Cardiac muscle cell (in vitro differentiated cells and primary cell): ENCODE data around the gene SCN5A. TPM values are rescaled to one million over a fixed set of nuclear protein-coding genes. Genes with fewer than 3 reads are reported as not detected.

Experiments used
- DNase-seq, 2 donors: peaks; one replicate each; pipeline versions ENCODE4 v3.0.0 to v3.0.0-alpha.2; 2010 to 2017; ENCODE audit warnings: low read depth in 1 of 2, low spot score in 1 of 2
- H3K27ac ChIP-seq: fragments of 200-600 bp; sonication (generic); 2 replicates; pipeline ENCODE4 v1.5.1; 2016
- H3K27me3 ChIP-seq: fragments of 200-600 bp; sonication (generic); 2 replicates; pipeline ENCODE4 v1.6.0; 2016; ENCODE audit warnings: control low read depth
- H3K36me3 ChIP-seq: fragments of 200-600 bp; sonication (generic); 2 replicates; pipeline ENCODE4 v1.5.1; 2016; ENCODE audit warnings: control low read depth
- H3K4me1 ChIP-seq: fragments of 200-600 bp; sonication (generic); 2 replicates; pipeline ENCODE4 v1.8.1; 2017; ENCODE audit warnings: low read depth, mild to moderate bottlenecking, mixed run types
- H3K4me3 ChIP-seq: fragments of 200-600 bp; sonication (generic); 2 replicates; pipeline ENCODE4 v1.5.1; 2016; ENCODE audit warnings: mild to moderate bottlenecking
- H3K9me3 ChIP-seq: fragments of 200-600 bp; sonication (generic); 2 replicates; pipeline ENCODE4 v1.5.1; 2017; ENCODE audit warnings: low read depth, mild to moderate bottlenecking, control low read depth
- CTCF ChIP-seq: IDR thresholded peaks from 2 replicates; pipeline ENCODE4 v1.5.1; 2012; ENCODE audit warnings: low read depth, mild to moderate bottlenecking, low read length
- polyA plus RNA-seq: library from polyadenylated mRNA; unstranded; fragments of >200 nt; fragmentation: Nextera tagmentation; extraction: Ambion mirVana; gene quantifications from 2 replicates; pipeline ENCODE4 v1.2.1, GENCODE V29; 2016
- total RNA-seq: library from RNA; depleted of rRNA; stranded (reverse); fragments of >200 nt; gene quantifications from 2 replicates; pipeline ENCODE4 v1.2.3, GENCODE V29; 2016

Gene SCN5A
- total and polyA plus RNA-seq, 2 experiments from 2014 or later, result 3.1 to 9.3 TPM

GRCh38 chr3:38519651-38520050 lies 129.8 kb downstream of the SCN5A start:
- Histone ChIP-seq H3K27ac (no peak overlapping the region), H3K9me3 (no peaks in the 10 kb centered on the region), H3K36me3 (no peaks in the 10 kb centered on the region), H3K4me3 (no peak overlapping the region), H3K4me1 (peaks cover 21% of the 10 kb centered on the region), H3K27me3 (no peaks in the 10 kb centered on the region)
- no peak for DNase-seq
- TF ChIP-seq CTCF, result no peak

- no peak overlapping the region for H3K4me3 ChIP-seq
- DNase-seq, result no peak
- no peaks in the 10 kb centered on the region for H3K36me3 ChIP-seq
- no peaks in the 10 kb centered on the region for H3K27me3 ChIP-seq
- peaks cover 21% of the 10 kb centered on the region for H3K4me1 ChIP-seq
- TF ChIP-seq CTCF, result no peak
- no peaks in the 10 kb centered on the region for H3K9me3 ChIP-seq
- no peak overlapping the region for H3K27ac ChIP-seq
Observed at GRCh38 chr3:38519000-38519399, 130.5 kb downstream of the SCN5A start.

GRCh38 chr3:38516669-38517068 lies 132.8 kb downstream of the SCN5A start:
- Histone ChIP-seq H3K9me3 (no peaks in the 10 kb centered on the region), H3K4me3 (no peak overlapping the region), H3K27ac (no peak overlapping the region), H3K27me3 (no peaks in the 10 kb centered on the region), H3K4me1 (peaks cover 21% of the 10 kb centered on the region), H3K36me3 (peaks cover 4% of the 10 kb centered on the region)
- no peak for DNase-seq
- no peak for TF ChIP-seq CTCF

GRCh38 chr3:38515367-38515766 lies 134.1 kb downstream of the SCN5A start:
- Histone ChIP-seq H3K27me3 (no peaks in the 10 kb centered on the region), H3K27ac (no peak overlapping the region), H3K4me3 (no peak overlapping the region), H3K4me1 (peaks cover 21% of the 10 kb centered on the region), H3K9me3 (no peaks in the 10 kb centered on the region), H3K36me3 (peaks cover 4% of the 10 kb centered on the region)
- no peak for DNase-seq
- no peak for TF ChIP-seq CTCF

GRCh38 chr3:38511546-38511945 lies 137.9 kb downstream of the SCN5A start:
- Histone ChIP-seq H3K4me3 (no peak overlapping the region), H3K36me3 (peaks cover 9% of the 10 kb centered on the region)
- no peak for TF ChIP-seq CTCF

GRCh38 chr3:38510631-38511030 lies 138.9 kb downstream of the SCN5A start:
- peaks cover 9% of the 10 kb centered on the region for H3K36me3 ChIP-seq

More at GRCh38 chr3:38511546-38511945, 137.9 kb downstream of the SCN5A start:
- no peaks in the 10 kb centered on the region for H3K27me3 ChIP-seq
- H3K4me1 ChIP-seq, result no peaks in the 10 kb centered on the region
- no peaks in the 10 kb centered on the region for H3K9me3 ChIP-seq
- no peak overlapping the region for H3K27ac ChIP-seq
- DNase-seq, result no peak

More at GRCh38 chr3:38510631-38511030, 138.9 kb downstream of the SCN5A start:
- Histone ChIP-seq H3K9me3 (no peaks in the 10 kb centered on the region), H3K27ac (no peak overlapping the region), H3K27me3 (no peaks in the 10 kb centered on the region), H3K4me1 (no peaks in the 10 kb centered on the region), H3K4me3 (no peak overlapping the region)
- no peak for DNase-seq
- TF ChIP-seq CTCF, result no peak
